A549 (cell line): ENCODE measurements around the gene MEAK7. TPM values are rescaled to one million over a fixed set of nuclear protein-coding genes. Genes with fewer than 3 reads are reported as not detected.

ENCODE experiments used
- ATAC-seq, 2 experiments: fragments of 200-7000 bp in 1 of 2; fragments of >200 bp in 1 of 2; cut with Nextera tagmentation in 1 of 2; cut with Tn5 transposase in 1 of 2; 3 replicates each; pipeline versions ENCODE4 v1.8.0 to v1.9.1; 2018 to 2020; ENCODE audit warnings: mild to moderate bottlenecking in 1 of 2, moderate library complexity in 1 of 2
- CTCF ChIA-PET: fragments of 300-600 bp; sonication (Branson Sonifier 250); formaldehyde crosslinking; extraction: SDS; loops from one replicate; lab custom pipeline; 2021; ENCODE audit warnings: antibody characterized with exemption, inconsistent platforms; lab: Yijun Ruan, JAX
- POLR2A ChIA-PET: fragments of 350-600 bp; formaldehyde crosslinking; extraction: SDS; loops from one replicate; lab custom pipeline; 2021; ENCODE audit warnings: antibody characterized with exemption, inconsistent platforms; lab: Yijun Ruan, JAX
- DNase-seq, 2 experiments: peaks; one replicate each; pipeline versions ENCODE4 v3.0.0 to v3.0.0-alpha.2; 2011 to 2016; ENCODE audit warnings: low read depth in 1 of 2, low spot score in 1 of 2
- FAIRE-seq: peaks from 2 replicates; lab custom pipeline; 2011; peaks lifted over from hg19 to GRCh38; lab: Jason Lieb, UNC
- H3K27ac ChIP-seq, 2 experiments: fragments of >200 bp; sonication (Bioruptor Twin); formaldehyde crosslinking; 3 replicates each; pipeline ENCODE4 v1.5.1; 2016 to 2017
- H3K4me1 ChIP-seq: fragments of >200 bp; sonication (Bioruptor Twin); formaldehyde crosslinking; 3 replicates; pipeline ENCODE4 v1.6.1; 2016
- H3K4me2 ChIP-seq: fragments of >200 bp; sonication (Bioruptor Twin); formaldehyde crosslinking; 3 replicates; pipeline ENCODE4 v1.6.1; 2016
- H3K4me3 ChIP-seq: fragments of >200 bp; sonication (Bioruptor Twin); formaldehyde crosslinking; 3 replicates; pipeline ENCODE4 v1.5.1; 2016
- H3K9me3 ChIP-seq: fragments of >200 bp; sonication (Bioruptor Twin); formaldehyde crosslinking; 3 replicates; pipeline ENCODE4 v1.6.1; 2016
- EHF ChIP-seq: fragments of 250-450 bp; sonication (Bioruptor Pico); IDR thresholded peaks from 2 replicates; pipeline ENCODE4 v1.5.0; 2020; ENCODE audit warnings: mild to moderate bottlenecking
- FOSB ChIP-seq: fragments of 250-450 bp; sonication (Bioruptor Pico); IDR thresholded peaks from 2 replicates; pipeline ENCODE4 v1.5.0; 2020; ENCODE audit warnings: mild to moderate bottlenecking, moderate library complexity
- FOSL2 ChIP-seq, 2 experiments: fragments of 450-650 bp in 1 of 2; fragments of >200 bp in 1 of 2; sonication (Bioruptor Twin) in 1 of 2; formaldehyde crosslinking; IDR thresholded peaks; 2 replicates each; pipeline versions ENCODE4 v1.5.0 to v1.6.1; 2016 to 2020; ENCODE audit warnings: mild to moderate bottlenecking in 1 of 2, moderate library complexity in 1 of 2
- HDAC2 ChIP-seq: fragments of 200-600 bp; sonication (generic); IDR thresholded peaks from 2 replicates; pipeline ENCODE4 v1.6.1; 2016
- HES2 ChIP-seq: fragments of >200 bp; sonication (Bioruptor Twin); formaldehyde crosslinking; IDR thresholded peaks from 2 replicates; pipeline ENCODE4 v1.6.1; 2016
- HMGXB4 ChIP-seq: fragments of 250-450 bp; sonication (Bioruptor Pico); IDR thresholded peaks from 2 replicates; pipeline ENCODE4 v1.5.0; 2021; ENCODE audit warnings: mild to moderate bottlenecking, moderate library complexity, borderline replicate concordance
- MYC ChIP-seq: IDR thresholded peaks from 2 replicates; pipeline ENCODE4 v1.6.1; 2012; ENCODE audit warnings: mild to moderate bottlenecking, inconsistent platforms, low read length, improper control_type of control experiment, borderline replicate concordance
- NFE2L2 ChIP-seq: fragments of 150-350 bp; conservative IDR thresholded peaks from 2 replicates; pipeline ENCODE4 v1.6.1; 2014; ENCODE audit warnings: low read length
- POLR2AphosphoS2 ChIP-seq: conservative IDR thresholded peaks from 2 replicates; pipeline ENCODE4 v1.6.1; 2012; ENCODE audit warnings: low read length, improper control_type of control experiment, inconsistent platforms
- RAD21 ChIP-seq, 2 experiments: fragments of >200 bp in 1 of 2; sonication (Bioruptor Twin) in 1 of 2; formaldehyde crosslinking in 1 of 2; IDR thresholded peaks in 1 of 2; conservative IDR thresholded peaks in 1 of 2; 2 replicates in 1 of 2; 3 replicates in 1 of 2; pipeline ENCODE4 v1.6.1; 2012 to 2018; ENCODE audit warnings: inconsistent platforms in 1 of 2
- RCOR1 ChIP-seq: fragments of 150-350 bp; IDR thresholded peaks from 2 replicates; pipeline ENCODE4 v1.6.1; 2014; ENCODE audit warnings: antibody characterized with exemption, low read length, low read depth
- TFCP2L1 ChIP-seq: fragments of 250-450 bp; sonication (Bioruptor Pico); IDR thresholded peaks from 2 replicates; pipeline ENCODE4 v1.5.0; 2021; ENCODE audit warnings: mild to moderate bottlenecking
- USF2 ChIP-seq: fragments of 450-650 bp; IDR thresholded peaks from 2 replicates; pipeline ENCODE4 v1.6.1; 2014; ENCODE audit warnings: antibody characterized with exemption
- ZFP36 ChIP-seq: fragments of 450-650 bp; IDR thresholded peaks from 2 replicates; pipeline ENCODE4 v1.6.1; 2014; ENCODE audit warnings: borderline replicate concordance; ENCODE audit not compliant: partially characterized antibody
- ZNF302 ChIP-seq: fragments of 250-450 bp; sonication (Bioruptor Pico); IDR thresholded peaks from 2 replicates; pipeline ENCODE4 v1.9.0; 2021; ENCODE audit warnings: inconsistent platforms, mild to moderate bottlenecking, moderate library complexity
- WGBS: methylation state at CpG from one replicate; pipeline ENCODE4 v1.1.6; 2017; ENCODE audit errors: missing lambda C conversion rate; 5-methylcytosine and 5-hydroxymethylcytosine counted together
- polyA plus RNA-seq, 4 experiments: library from polyadenylated mRNA; depleted of rRNA in 3 of 4; stranded (reverse); fragments of >200 nt; fragmentation: RNase III in 1 of 4; extraction: RNeasy Plus Mini Kit Qiagen cat#74134 plus additional on column Dnase treatment in 1 of 4; gene quantifications; 2 replicates in 3 of 4; 3 replicates in 1 of 4; pipeline ENCODE4 v1.2.3, GENCODE V29; 2011 to 2017
- TF ChIP-seq, protein P1 (sequence below): fragments of 200-600 bp; sonication (generic); IDR thresholded peaks from 2 replicates; pipeline ENCODE4 v1.6.1; 2016; ENCODE audit warnings: antibody characterized with exemption, mild to moderate bottlenecking, moderate library complexity

MEAK7 gene
- polyA plus RNA-seq, 2 of the 4 experiments (the other 2 are of a cell fraction) = 26.2 to 30.5 TPM

- WGBS = 81% methylated on average over 6 of the region's 6 CpGs
- POLR2A ChIA-PET = no interaction called here
- DNase-seq = no peak
- CTCF ChIA-PET = interaction anchor here (0.7 to 14.5 kb wide), 8 partner anchors 9 to 198 kb away, joined by 3 to 115 read pairs (median 8); partner anchors contain the start of gene MEAK7
- H3K4me1 ChIP-seq = peaks cover 21% of the 10 kb centered on the region
- H3K4me2 ChIP-seq = no peak overlapping the region
- no peak overlapping the region for H3K4me3 ChIP-seq
- H3K9me3 ChIP-seq = peaks cover 12% of the 10 kb centered on the region; the same call in 1 of the 3 replicates
- H3K27ac ChIP-seq = no peak overlapping the region
- TF ChIP-seq FOSL2 (IDR thresholded peaks at IDR 0.05) (no peak), FOSL2 (CRISPR knock-in tag; IDR thresholded peaks at IDR 0.05) (no peak), HMGXB4 (CRISPR knock-in tag) (no peak), FOSB (CRISPR knock-in tag) (no peak), RCOR1 (no peak), TFCP2L1 (CRISPR knock-in tag) (no peak), HES2 (no peak), POLR2AphosphoS2 (no peak), EHF (CRISPR knock-in tag) (no peak), MYC (no peak), NFE2L2 (no peak), RAD21 (conservative IDR thresholded peaks at IDR 0.05 in 1 of 2, IDR thresholded peaks at IDR 0.05 in 1 of 2) (no peak), ZNF302 (CRISPR knock-in tag) (no peak), HDAC2 (no peak), ZFP36 (no peak)
- TF ChIP-seq, protein P1, sequence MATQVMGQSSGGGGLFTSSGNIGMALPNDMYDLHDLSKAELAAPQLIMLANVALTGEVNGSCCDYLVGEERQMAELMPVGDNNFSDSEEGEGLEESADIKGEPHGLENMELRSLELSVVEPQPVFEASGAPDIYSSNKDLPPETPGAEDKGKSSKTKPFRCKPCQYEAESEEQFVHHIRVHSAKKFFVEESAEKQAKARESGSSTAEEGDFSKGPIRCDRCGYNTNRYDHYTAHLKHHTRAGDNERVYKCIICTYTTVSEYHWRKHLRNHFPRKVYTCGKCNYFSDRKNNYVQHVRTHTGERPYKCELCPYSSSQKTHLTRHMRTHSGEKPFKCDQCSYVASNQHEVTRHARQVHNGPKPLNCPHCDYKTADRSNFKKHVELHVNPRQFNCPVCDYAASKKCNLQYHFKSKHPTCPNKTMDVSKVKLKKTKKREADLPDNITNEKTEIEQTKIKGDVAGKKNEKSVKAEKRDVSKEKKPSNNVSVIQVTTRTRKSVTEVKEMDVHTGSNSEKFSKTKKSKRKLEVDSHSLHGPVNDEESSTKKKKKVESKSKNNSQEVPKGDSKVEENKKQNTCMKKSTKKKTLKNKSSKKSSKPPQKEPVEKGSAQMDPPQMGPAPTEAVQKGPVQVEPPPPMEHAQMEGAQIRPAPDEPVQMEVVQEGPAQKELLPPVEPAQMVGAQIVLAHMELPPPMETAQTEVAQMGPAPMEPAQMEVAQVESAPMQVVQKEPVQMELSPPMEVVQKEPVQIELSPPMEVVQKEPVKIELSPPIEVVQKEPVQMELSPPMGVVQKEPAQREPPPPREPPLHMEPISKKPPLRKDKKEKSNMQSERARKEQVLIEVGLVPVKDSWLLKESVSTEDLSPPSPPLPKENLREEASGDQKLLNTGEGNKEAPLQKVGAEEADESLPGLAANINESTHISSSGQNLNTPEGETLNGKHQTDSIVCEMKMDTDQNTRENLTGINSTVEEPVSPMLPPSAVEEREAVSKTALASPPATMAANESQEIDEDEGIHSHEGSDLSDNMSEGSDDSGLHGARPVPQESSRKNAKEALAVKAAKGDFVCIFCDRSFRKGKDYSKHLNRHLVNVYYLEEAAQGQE = no peak
- no peak for ATAC-seq
- no peak for FAIRE-seq
Measured at GRCh38 chr16:84528322-84528721, 23.9 kb upstream of the MEAK7 start.

GRCh38 chr16:84527532-84528269 is 23.2 kb upstream of the MEAK7 start:
- WGBS = 85% methylated on average over 10 of the region's 11 CpGs
- no peak for TF ChIP-seq HDAC2
- TF ChIP-seq MYC = no peak
- TF ChIP-seq POLR2AphosphoS2 = no peak
- no peak for TF ChIP-seq USF2
- ChIA-PET CTCF (interaction anchor here (0.7 to 14.5 kb wide), 8 partner anchors 9 to 199 kb away, joined by 3 to 115 read pairs (median 6); partner anchors contain the start of gene MEAK7), POLR2A (no interaction called here)
- ATAC-seq = no peak
- no peak overlapping the region for H3K4me3 ChIP-seq
- no peak overlapping the region for H3K4me2 ChIP-seq
- no peak overlapping the region for H3K27ac ChIP-seq
- peaks cover 14% of the 10 kb centered on the region for H3K4me1 ChIP-seq
- DNase-seq = no peak
- FAIRE-seq = no peak
- peaks cover 12% of the 10 kb centered on the region; the same call in 1 of the 3 replicates for H3K9me3 ChIP-seq
